HFFc6 (cell line): Measurements from ENCODE around the gene TSPAN11. TPM values are rescaled to one million over a fixed set of nuclear protein-coding genes. Genes with fewer than 3 reads are reported as not detected.

Source experiments
- DNase-seq: peaks from one replicate; pipeline ENCODE4 v3.0.0-alpha.2; 2018
- H3K27ac Mint-ChIP-seq: 2 replicates; pipeline ENCODE4 v1.8.0; 2020; ENCODE audit warnings: mild to moderate bottlenecking, mixed read lengths
- H3K27me3 Mint-ChIP-seq: 2 replicates; pipeline ENCODE4 v1.8.0; 2021; ENCODE audit warnings: mild to moderate bottlenecking, moderate library complexity, mixed read lengths; ENCODE audit not compliant: insufficient read depth
- H3K36me3 Mint-ChIP-seq: 2 replicates; pipeline ENCODE4 v1.8.0; 2021; ENCODE audit warnings: low read depth, mixed read lengths
- H3K4me1 Mint-ChIP-seq: 2 replicates; pipeline ENCODE4 v1.8.0; 2020; ENCODE audit warnings: low read depth, mixed read lengths
- H3K4me3 Mint-ChIP-seq: 2 replicates; pipeline ENCODE4 v1.8.0; 2020; ENCODE audit warnings: mild to moderate bottlenecking, moderate library complexity, mixed read lengths
- H3K9me3 Mint-ChIP-seq: 2 replicates; pipeline ENCODE4 v1.8.0; 2020; ENCODE audit warnings: mild to moderate bottlenecking, mixed read lengths
- total RNA-seq, 6 experiments: library from RNA; stranded (reverse); fragmentation: NEBNext Ultra II Directional; extraction: Animal tissue kit (Norgen Biotek cat#: 25700); gene quantifications; 2 replicates in 1 of 6; 3 replicates in 5 of 6; pipeline ENCODE4 v1.2.3, GENCODE V29; 2021
- TF ChIP-seq, protein P1 (sequence below): fragments of 200-600 bp; sonication (generic); IDR thresholded peaks from 2 replicates; pipeline ENCODE4 v1.5.0; 2021; ENCODE audit warnings: antibody characterized with exemption, mild to moderate bottlenecking

Gene TSPAN11
- total RNA-seq, 6 experiments from 2014 or later: 0.17 to 0.18 TPM; not detected in 4

DNA sequence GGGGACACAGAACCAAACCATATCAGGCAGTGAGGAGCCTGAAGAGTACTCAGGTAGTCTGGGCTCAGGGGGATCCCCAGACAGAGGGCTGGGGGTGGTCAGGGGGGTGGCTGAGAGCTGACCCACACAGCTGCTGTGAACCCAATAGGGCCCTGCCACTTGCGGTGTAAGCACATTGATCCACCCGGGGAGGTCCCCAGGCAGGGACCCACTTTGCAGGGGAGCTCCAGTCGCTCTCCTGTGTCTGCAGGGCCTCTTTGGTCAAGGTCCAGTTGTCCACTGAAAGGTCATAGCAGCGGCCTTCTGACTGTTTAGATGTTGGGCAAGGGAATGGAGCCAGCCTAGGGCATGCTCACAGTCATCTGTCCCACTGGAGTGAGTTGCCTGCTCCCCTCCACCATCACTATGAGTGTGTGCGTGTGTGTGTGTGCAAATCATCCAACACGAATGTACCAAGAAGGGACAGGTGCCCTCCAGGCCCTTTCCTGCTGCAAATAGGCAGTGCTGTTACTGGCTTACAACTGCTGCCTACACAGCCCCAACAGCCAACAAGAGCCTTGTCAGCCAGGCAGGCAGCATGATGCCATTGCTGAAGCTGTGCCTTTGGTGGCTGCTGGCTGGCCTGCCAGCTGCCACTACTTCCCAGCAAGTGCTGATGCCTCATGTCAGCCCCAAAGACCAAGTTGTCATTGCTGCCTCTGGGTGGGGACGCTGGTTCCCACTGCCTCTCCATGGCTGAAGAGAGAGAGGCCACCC, 71.3 kb downstream of the TSPAN11 start:
- Mint-ChIP-seq H3K27me3 (peaks cover 18% of the 10 kb centered on the region), H3K36me3 (no peaks in the 10 kb centered on the region), H3K4me1 (peaks cover 27% of the 10 kb centered on the region), H3K27ac (no peak overlapping the region), H3K4me3 (no peak overlapping the region), H3K9me3 (no peaks in the 10 kb centered on the region)
- TF ChIP-seq, protein P1, sequence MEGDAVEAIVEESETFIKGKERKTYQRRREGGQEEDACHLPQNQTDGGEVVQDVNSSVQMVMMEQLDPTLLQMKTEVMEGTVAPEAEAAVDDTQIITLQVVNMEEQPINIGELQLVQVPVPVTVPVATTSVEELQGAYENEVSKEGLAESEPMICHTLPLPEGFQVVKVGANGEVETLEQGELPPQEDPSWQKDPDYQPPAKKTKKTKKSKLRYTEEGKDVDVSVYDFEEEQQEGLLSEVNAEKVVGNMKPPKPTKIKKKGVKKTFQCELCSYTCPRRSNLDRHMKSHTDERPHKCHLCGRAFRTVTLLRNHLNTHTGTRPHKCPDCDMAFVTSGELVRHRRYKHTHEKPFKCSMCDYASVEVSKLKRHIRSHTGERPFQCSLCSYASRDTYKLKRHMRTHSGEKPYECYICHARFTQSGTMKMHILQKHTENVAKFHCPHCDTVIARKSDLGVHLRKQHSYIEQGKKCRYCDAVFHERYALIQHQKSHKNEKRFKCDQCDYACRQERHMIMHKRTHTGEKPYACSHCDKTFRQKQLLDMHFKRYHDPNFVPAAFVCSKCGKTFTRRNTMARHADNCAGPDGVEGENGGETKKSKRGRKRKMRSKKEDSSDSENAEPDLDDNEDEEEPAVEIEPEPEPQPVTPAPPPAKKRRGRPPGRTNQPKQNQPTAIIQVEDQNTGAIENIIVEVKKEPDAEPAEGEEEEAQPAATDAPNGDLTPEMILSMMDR: no peak
- DNase-seq: no peak

DNA sequence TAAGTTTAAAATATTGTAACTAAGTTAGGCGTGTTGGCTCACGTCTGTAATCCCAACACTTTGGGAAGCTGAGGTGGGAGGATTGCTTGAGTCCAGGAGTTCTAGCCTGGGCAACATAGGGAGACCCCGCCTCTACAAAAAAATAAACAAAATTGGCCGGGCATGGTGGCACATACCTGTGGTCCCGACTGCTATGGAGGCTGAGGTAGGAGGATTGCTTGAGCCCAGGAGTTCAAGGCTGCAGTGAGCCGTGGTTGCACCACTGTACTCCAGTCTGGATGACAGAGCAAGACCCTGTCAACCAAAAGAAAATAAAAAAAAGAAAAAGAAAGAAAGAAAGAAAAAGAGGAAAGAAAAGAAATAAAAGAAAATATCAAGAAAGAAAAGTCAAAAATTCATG, 72.5 kb downstream of the TSPAN11 start:
- H3K4me1 Mint-ChIP-seq: peaks cover 38% of the 10 kb centered on the region
- no peak overlapping the region for H3K27ac Mint-ChIP-seq
- no peak for DNase-seq
- no peaks in the 10 kb centered on the region for H3K36me3 Mint-ChIP-seq
- H3K4me3 Mint-ChIP-seq: no peak overlapping the region
- peaks cover 16% of the 10 kb centered on the region for H3K27me3 Mint-ChIP-seq
- no peaks in the 10 kb centered on the region for H3K9me3 Mint-ChIP-seq
- TF ChIP-seq, protein P1: no peak

DNA sequence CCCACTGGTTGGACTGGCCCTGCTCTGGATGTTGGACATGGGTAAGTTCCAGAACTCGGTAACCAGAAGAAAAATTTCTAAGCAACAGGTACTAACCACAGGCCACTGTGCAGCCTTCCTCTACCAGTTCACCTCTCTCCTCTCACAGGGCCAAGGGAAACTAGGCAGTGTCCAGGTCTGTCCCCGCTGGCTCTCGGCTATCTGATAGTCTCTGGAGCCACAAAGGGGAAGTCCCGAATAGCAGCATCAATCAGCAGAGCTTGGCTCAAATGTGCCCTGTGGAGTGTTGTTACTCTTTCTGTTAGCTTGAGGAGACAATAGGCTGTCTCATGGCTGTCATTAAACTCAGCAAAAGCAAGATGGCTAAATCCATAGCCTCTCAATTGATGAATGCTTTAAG, 73.2 kb downstream of the TSPAN11 start:
- Mint-ChIP-seq H3K27ac (no peak overlapping the region), H3K36me3 (no peaks in the 10 kb centered on the region), H3K27me3 (peaks cover 13% of the 10 kb centered on the region), H3K4me1 (peaks cover 38% of the 10 kb centered on the region), H3K9me3 (no peaks in the 10 kb centered on the region), H3K4me3 (no peak overlapping the region)
- TF ChIP-seq, protein P1: no peak
- DNase-seq: no peak

DNA sequence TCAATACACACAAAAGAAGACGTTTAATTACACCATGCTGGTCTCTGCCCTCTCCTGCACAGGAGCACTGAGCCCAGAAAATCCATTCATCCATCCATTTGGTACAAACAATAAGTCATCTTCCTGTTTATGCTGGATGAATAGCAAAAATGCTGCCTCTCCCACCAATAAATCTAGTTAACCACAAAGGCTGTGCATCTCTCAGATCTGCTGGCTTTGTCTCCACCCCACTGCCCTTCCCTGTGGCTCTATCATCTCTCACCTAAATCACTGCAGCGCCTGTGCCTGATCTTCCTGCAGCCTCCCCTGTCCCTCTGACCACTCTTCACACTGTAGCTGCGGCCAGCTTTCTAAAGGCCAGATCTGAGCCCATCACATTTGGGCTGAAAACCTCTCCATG, 74.2 kb downstream of the TSPAN11 start:
- Mint-ChIP-seq H3K27ac (no peak overlapping the region), H3K4me1 (peaks cover 42% of the 10 kb centered on the region), H3K4me3 (no peak overlapping the region), H3K9me3 (no peaks in the 10 kb centered on the region), H3K27me3 (peaks cover 11% of the 10 kb centered on the region), H3K36me3 (no peaks in the 10 kb centered on the region)
- DNase-seq: peak; percentile 70
- TF ChIP-seq, protein P1: no peak

DNA sequence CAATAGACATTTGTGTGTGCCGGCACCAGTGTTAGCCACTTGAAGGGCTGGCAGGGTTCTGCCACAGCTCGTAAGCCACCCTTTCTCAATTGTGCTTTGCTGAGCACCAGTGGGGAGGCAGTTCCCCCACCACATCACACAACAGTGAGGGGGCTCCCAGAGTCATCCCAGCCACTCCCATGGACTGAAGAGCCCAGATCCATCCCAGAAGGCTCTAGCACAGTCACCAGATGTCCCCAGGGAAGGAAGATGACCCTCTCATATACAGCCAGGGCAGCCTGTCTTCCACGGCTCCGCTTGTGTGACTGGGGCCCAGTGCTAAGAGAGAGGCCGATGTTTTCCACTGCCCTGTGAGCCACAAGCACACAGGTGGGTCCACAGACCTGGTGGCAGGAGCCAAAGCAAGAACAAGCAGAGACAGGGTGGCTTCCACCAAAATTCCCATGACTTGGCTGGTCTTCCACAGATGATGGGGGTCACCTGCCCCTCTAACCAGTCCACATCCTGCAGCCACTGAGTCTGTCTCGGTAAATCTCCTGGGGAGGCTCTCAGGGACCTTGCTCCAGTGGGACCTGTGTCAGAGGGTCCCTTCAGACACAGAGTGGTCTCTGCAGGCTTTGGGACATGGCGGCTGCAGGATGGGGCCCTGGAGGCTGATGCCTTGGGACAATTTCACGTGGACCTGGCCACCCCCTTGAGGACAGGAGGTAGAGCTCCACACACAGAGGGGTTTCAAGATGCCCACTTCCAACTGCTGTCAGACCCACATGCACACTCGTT, 75.2 kb downstream of the TSPAN11 start:
- H3K4me1 Mint-ChIP-seq: peaks cover 43% of the 10 kb centered on the region

More for the DNA sequence above, 75.2 kb downstream of the TSPAN11 start:
- no peaks in the 10 kb centered on the region for H3K36me3 Mint-ChIP-seq
- no peak overlapping the region for H3K27ac Mint-ChIP-seq
- no peak overlapping the region for H3K4me3 Mint-ChIP-seq
- peaks cover 11% of the 10 kb centered on the region for H3K27me3 Mint-ChIP-seq
- no peak for DNase-seq
- TF ChIP-seq, protein P1: no peak
- H3K9me3 Mint-ChIP-seq: no peaks in the 10 kb centered on the region
